GM19372 (cell line): ENCODE data around the gene ANKRD11.
A peak's percentile ranks its signal among the peaks of the same experiment; 100 is the strongest.

Source experiments
- ATAC-seq: cut with Tn5 transposase; IDR thresholded peaks from one replicate; pipeline ENCODE4 v1.9.1; 2021; ENCODE audit warnings: mild to moderate bottlenecking, low read depth, moderate library complexity; ENCODE audit not compliant: unreplicated experiment

The ANKRD11 gene

GRCh38 chr16:89490439-89491237 is at the start of gene ANKRD11:
Gene ANKRD11, minus strand, starts transcription at chr16:89490561. Its CDS starts 173,542 bp downstream, at chr16:89317019.
- peak; percentile 82 for ATAC-seq

- ATAC-seq, result no peak
Observed at GRCh38 chr16:89538286-89538685, 47.9 kb upstream of the ANKRD11 start.

- no peak for ATAC-seq
Observed at GRCh38 chr16:89537549-89537925, 47.2 kb upstream of the ANKRD11 start.

- no peak for ATAC-seq
Observed at GRCh38 chr16:89536886-89537548, 46.7 kb upstream of the ANKRD11 start.

- no peak for ATAC-seq
Observed at GRCh38 chr16:89536371-89536770, 46.0 kb upstream of the ANKRD11 start.

- ATAC-seq, result no peak
Observed at GRCh38 chr16:89534252-89534756, 43.9 kb upstream of the ANKRD11 start.

- no peak for ATAC-seq
Observed at GRCh38 chr16:89531821-89532526, 41.6 kb upstream of the ANKRD11 start.

GRCh38 chr16:89530401-89531381 is 40.3 kb upstream of the ANKRD11 start:
- no peak for ATAC-seq

- ATAC-seq, result no peak
Observed at GRCh38 chr16:89529097-89529496, 38.7 kb upstream of the ANKRD11 start.

- no peak for ATAC-seq
Observed at GRCh38 chr16:89525146-89525913, 35.0 kb upstream of the ANKRD11 start.

GRCh38 chr16:89523680-89524344 is 33.5 kb upstream of the ANKRD11 start:
- no peak for ATAC-seq

GRCh38 chr16:89522287-89522686 is 31.9 kb upstream of the ANKRD11 start:
- ATAC-seq, result no peak

- ATAC-seq, result no peak
Observed at GRCh38 chr16:89519881-89520280, 29.5 kb upstream of the ANKRD11 start.

GRCh38 chr16:89517128-89517527 is 26.8 kb upstream of the ANKRD11 start:
- ATAC-seq, result no peak

- ATAC-seq, result no peak
Observed at GRCh38 chr16:89512453-89512852, 22.1 kb upstream of the ANKRD11 start.

- no peak for ATAC-seq
Observed at GRCh38 chr16:89511374-89511773, 21.0 kb upstream of the ANKRD11 start.

- no peak for ATAC-seq
Observed at GRCh38 chr16:89510526-89510925, 20.2 kb upstream of the ANKRD11 start.

- ATAC-seq, result peak; percentile 76
Observed at GRCh38 chr16:89507834-89508590, 17.7 kb upstream of the ANKRD11 start, which contains the start of gene SPG7. Gene SPG7, plus strand, starts transcription at chr16:89508403. Its CDS starts 15 bp downstream, at chr16:89508418.
